ENCODE measurements around the gene SNAI3. TPM values are rescaled to one million over a fixed set of nuclear protein-coding genes. Genes with fewer than 3 reads are reported as not detected.
A peak's percentile ranks its signal among the peaks of the same experiment; 100 is the strongest.

Gene SNAI3
- total RNA-seq, 1 donor from 2014 or later, result 0.53 TPM

DNA sequence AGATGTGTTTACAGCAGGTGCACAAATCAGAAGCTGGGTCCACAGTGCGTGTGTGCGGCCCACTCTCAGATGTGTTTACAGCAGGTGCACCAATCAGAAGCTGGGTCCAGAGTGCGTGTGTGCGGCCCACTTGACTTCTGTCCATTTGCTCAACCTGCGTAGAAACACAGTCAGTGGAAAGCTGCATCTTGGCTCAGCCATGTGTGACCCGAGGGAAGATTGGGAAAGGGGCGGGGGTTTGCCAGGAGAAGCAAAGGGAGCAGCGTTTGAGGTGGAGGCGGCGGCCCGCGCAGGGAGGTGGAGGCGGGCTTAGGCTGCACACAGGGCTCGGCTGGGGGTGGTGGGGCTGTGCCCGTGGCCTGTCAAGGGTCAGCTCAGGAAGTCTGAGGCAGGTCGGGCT lies 24.2 kb upstream of the SNAI3 start:
- DNase-seq (ENCODE audit: low spot score) (no peak), ATAC-seq (no peak)
- intact Hi-C loops (cut with DNase I), result no loop called here

DNA sequence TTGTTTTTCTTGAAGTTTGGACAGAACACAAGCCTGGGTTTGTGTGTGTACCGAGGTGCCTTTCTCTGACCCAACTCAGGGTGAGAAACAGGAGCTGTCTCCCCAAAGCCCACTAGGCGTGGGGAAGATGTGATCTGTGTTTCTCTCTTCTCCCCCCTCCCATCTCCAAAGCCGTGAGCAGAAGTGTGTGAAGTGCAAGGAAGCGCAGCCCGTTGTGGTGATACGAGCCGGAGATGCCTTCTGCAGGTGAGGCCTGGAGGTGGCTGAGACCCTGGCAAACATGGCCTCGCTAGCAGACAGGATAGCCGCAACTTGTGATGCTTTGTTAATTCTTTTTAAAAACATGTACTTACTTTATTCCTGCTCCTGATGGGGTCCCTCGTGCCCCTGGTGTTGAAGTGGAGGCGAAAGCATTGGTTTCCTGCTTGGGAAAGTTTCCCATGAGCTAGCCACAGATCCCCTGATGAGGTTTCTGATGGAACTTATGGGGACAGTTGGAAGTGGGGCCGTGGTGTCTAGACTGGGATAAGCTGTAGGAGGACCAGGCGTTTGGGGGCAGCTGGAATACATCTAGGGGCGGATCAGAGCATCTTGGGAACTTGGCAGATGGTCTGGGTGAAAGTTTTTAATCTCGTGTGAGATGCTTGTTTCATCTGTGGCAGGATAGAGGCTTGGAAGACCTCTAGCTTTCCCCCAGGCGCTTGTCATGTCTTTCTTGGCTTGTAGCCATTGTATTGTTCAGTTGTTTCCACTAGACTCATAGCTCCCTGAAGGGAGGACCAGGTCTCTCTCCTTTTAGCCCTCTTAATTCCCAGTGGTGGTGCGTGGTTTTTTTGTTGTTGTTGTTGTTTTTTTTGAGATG lies 20.9 kb upstream of the SNAI3 start:
- intact Hi-C loops (cut with DNase I), result no loop called here
- no peak for DNase-seq (ENCODE audit: low spot score)

DNA sequence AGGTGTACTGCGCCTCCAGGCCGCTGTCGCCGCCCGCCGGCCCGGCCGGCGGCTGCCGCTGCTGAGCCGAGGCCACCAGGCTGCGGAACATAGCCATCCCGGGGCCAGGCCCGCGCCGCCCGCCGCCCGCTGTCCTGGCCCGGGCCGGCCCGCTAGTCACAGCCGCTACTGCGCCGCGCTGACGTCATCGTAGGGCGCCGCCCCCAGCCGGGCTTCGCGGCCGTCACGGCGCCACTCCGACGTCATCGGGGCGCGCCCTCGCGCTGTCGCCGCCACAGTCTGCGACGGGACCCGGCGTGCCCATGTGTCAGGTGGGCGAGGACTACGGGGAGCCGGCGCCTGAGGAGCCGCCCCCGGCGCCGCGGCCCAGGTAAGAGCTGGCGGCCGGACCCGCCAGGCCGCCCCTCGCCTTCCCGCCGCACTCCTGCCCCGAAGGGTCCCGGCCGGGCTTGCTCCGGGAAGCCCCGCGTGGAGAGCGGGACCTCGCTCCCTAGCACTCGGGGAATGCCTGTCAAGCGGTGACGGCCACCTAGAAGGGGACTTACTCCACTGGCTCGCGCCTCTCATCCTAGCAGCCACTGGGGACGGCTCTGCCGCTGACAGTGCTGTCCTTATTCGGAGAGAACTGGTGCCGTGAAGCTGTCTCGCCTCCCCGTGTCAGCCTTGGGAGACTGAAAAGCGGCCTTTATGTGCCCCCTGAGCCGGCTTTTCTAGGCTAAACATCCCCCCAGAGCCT lies 20.1 kb upstream of the SNAI3 start, which contains the start of the genes CTU2 and RNF166:
TSS of gene CTU2 (plus strand) at position 275 of the 736 bp plus-strand sequence. CDS start at position 303, 28 bp downstream.
TSS of gene RNF166 (minus strand) at position 180 of the 736 bp plus-strand sequence. CDS start at position 97, 83 bp downstream.
- intact Hi-C loops (cut with DNase I), result no loop called here
- DNase-seq (ENCODE audit: low spot score), result peak; percentile 95
- peak; percentile 85 for ATAC-seq

More for the DNA sequence above, 20.9 kb upstream of the SNAI3 start:
- no peak for ATAC-seq

DNA sequence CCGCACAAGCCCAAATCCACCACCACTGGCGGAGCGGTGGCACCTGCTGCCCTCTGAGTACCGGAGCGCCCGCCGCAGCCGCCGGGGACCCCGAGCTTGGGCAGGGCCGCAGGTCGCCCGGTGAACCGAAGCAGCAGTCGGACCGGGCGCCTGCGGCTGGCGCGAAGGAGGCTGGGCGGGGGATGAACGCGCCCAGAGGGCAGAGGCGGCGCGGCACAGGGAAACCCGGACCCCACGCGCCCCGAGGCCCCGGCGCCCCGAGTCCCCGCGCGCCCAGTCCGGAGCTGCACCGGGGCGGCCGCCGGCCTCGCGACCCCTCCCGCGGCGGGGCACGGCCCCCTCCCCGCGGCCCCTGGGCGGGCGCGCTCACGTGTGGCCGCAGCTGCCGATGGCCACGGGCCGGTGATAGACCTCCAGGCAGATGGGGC lies 19.5 kb upstream of the SNAI3 start:
- DNase-seq (ENCODE audit: low spot score) (no peak), ATAC-seq (no peak)
- intact Hi-C loops (cut with DNase I), result no loop called here

DNA sequence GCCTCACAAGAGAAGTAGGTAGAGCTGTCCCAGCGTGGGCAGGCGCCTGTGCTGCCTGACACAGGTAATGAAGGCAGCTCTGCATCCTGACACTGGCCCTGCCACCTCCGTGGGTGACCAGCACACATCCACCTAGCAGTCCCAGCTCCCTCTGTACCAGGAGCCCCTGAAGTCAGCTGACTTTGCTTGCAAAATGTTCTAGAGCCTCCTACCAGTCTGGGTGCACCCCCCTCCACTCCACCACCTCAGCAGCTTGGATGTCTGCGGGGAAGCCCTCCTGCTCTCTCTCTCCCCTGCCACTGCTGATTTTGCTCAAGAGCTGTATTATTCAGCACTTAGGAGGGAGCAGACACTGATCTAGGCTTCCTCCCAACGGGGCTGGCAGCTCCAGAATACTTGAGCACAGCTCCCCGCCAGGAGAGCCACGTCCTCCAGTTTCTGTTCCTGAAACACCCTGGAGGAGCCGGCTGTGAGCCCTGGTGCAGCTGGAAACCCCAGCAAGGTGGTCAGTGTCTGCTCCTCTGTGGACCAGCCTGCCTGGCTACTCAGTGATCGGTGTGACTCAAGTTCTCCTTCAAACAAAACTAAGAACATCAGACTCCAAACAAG lies 18.9 kb upstream of the SNAI3 start:
- intact Hi-C loops (cut with DNase I), result no loop called here
- no peak for ATAC-seq
- DNase-seq (ENCODE audit: low spot score), result no peak

DNA sequence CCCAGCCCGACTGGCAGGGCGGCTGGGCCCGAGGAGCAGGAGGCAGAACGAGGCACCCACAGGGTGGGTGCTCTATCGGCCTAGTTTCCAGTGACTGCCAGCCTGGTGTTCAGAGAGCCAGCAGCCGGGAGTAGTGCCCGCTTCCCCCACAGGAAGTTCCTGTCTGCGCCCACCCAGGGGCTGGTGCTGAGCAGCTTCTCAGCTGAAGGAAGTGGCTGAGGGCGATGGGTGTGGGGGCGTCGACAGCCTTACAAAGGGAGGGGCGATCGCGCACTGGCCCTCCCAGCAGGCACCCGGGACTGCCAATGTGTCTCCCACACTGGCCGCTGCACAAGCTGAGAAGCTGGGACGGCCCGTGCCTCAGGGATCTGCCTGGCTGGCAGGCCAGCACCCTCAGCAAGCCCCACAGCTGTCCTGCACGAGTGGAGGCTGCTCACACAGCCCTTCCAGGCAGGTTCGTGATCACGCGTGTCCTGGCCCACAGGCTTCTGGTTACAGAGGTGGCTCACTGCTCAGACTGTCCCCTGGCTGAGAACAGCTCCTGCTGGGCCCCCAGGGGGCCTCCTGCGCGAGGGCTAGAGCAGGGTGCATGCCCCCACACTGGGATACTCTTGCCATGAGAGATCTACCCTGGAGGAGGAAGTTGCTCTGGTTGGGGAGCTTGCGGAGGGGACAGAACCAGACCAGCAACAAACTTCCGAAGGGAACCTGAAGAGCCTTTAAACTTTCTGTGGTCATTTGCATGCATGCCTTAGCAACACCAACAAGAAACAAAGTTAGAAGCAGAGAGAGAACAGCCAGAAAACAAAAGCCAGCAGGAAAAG lies 17.4 kb upstream of the SNAI3 start:
- intact Hi-C loops (cut with DNase I), result no loop called here
- DNase-seq (ENCODE audit: low spot score) (no peak), ATAC-seq (peak; percentile 25)

DNA sequence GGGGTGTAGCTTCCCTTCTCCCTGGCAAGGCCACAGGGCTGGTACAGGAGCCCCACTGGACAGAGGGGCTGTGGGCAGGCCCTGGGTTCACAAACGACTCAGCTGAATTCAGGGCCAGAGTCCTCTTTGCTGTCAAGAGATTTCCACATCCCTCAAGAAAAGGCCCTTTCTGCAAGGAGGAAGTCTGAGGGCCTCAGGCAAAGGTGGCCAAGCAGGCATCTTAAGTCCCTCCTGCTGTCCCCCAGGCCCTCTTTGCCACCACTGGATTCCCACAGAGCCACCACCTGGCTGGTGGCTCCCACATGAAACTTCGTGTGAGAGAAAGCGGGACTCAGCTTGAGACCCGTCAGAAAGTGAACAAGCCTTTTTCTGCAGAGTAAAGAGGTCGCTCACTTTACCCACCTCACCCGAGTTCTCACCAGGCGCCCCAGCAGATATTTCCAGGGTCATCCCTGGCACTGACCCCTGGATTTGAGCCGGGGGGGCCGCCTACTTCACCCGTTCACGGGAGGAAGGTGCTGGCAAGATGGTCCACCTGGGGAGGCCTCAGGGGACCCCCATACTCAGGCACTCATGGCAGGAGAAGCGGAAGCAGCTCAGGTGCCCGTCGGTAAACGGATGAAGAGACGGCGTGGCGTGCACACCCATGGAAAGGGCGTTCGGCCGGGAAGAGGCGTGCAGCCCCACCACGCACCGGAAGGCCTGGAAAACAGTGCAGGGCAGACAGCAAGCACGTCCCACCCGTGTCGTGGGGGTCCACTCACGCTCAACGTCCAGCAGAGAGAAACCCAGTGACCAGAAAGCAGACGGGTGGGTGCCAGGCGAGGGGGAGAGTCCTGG lies 16.3 kb upstream of the SNAI3 start:
- DNase-seq (ENCODE audit: low spot score), result no peak
- ATAC-seq, result no peak
- intact Hi-C loops (cut with DNase I), result no loop called here

DNA sequence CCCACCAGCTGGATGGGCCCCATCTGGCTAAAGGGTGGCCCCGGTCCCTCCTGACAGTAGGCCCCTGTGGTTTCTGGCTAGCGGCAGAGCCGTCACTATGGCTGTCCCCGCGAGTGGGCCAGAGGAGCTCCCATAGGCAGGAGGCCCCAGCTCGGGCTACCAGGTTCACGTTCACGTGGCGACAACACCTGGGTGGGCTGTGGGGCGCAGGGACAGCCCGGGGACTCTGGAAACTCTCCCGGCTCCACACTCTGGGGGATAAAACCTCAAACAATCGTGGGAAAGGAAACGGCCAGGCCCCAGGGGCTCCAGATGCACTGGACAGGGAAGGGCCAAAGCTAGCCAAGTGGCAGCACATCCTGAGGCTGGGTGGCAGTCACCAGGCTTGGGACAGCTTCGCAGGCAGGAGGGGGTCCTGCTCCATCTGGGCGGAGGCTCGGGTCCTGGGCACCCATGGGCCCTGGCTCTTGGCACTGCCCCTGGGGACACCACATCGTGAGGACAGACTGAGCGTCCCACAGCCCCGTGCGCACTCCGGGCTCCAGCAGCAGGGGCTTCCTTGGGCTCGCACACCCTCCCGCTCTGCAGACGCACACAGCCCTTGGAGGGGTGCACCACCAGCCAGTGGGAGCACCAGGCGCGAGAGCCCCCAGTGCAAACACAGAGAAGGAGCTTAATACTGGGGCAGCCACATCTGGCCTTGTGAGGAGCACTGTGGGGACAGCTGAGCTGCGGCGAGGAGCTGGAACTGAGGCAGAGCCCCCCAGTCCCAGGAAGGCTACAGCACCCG lies 15.5 kb upstream of the SNAI3 start:
- no peak for DNase-seq (ENCODE audit: low spot score)
- intact Hi-C loops (cut with DNase I), result no loop called here
- no peak for ATAC-seq

DNA sequence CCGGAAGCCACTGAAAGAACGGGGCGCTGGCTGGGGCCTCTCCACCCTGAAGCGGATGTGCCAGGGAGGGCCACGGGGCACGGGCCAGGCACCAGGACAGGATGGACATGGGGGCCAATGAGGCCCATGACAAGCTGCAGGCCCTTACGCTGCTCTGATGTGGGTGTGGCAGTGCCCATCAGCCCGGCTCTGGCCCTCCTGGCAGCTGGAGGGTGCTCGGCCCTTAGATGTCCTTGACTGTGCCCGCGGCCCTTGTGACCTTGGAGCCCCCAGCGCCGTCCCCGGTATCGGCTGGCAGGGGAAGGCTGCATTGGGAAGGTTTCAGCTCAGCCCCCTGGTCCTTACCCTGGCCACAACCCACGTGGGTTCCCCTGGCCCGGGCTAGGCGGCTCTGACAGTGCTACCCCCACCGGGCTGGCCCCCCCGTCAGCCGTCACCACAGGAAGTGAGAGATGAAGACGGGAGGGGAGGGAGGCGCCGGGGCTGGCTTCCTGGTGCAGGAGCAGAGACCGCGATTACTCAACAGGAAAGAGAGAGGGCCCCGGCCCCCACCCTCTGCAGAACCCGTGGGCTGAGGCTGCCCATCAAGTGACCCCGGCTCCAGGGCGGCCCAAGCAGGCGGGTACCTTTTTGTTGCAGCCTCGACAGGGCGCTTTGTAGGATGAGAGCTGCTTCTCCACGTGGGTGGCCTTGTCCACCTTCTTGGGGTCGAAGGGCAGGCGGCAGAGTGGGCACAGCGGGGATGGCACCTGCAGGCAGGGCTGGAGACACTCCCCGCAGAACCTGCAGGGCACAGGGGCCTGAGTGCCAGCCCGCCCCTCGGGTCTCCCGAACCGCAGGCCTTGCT lies 14.6 kb upstream of the SNAI3 start:
- peak; percentile 90 for DNase-seq (ENCODE audit: low spot score)
- ATAC-seq, result peak; percentile 75
- intact Hi-C loops (cut with DNase I), result no loop called here

DNA sequence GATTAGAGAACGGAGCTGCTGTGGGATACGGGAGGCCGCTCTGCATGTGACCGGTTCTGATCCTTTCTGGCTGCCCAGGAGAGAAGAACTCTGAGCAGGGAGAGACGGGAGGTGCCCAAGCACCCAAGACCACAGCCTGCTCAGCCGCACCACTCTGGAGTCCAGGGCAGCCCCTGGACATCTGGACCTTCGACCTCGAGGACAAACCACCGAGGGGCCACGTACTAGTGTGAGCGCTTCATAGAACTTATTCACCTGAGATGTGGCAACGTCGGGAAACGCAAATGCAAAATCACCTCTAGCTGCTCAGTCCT lies 14.0 kb upstream of the SNAI3 start:
- ATAC-seq (no peak), DNase-seq (ENCODE audit: low spot score) (no peak)
- intact Hi-C loops (cut with DNase I), result no loop called here

DNA sequence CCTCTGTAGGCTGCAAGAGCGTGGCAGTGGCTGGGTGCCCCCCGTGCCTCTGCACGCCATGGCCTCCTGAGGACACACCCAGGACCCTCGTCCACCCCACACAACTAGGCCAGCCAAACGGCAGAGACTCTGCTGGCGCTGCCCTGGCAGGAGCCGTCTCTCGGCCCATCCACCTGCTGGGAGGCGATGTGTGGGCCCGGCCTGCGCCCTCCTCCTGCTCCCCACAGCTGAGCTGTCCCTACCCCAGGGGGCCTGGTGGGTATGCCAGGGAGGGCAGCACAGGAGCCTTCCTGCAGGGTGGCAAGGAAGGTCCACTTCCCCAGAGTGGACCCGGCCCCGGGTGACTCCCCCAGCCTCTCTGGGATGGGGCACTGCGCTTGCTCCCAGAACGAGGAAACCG lies 12.9 kb upstream of the SNAI3 start:
- ATAC-seq, result no peak
- DNase-seq (ENCODE audit: low spot score), result no peak
- intact Hi-C loops (cut with DNase I), result no loop called here

DNA sequence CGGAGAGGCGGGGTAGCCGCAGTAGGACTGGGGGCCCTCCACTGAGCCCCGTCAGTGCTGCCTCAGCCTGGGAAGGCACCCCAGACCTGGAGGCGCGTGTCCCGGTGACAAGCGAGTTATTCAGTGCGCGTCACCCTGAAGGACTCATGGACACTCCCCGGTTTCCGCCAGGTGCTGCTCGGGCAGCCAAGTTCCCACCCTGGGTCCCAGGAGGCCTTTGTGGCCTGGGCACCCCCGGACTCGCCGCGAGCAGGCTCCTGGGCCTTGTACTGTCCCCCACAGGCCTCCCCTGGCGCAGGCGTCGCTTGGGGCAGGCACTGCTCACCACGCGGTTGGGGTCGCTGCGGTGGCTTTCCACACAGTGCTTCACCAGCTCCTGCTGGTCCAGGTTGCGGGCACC lies 12.3 kb upstream of the SNAI3 start:
- intact Hi-C loops (cut with DNase I), result no loop called here
- DNase-seq (ENCODE audit: low spot score) (no peak), ATAC-seq (no peak)

DNA sequence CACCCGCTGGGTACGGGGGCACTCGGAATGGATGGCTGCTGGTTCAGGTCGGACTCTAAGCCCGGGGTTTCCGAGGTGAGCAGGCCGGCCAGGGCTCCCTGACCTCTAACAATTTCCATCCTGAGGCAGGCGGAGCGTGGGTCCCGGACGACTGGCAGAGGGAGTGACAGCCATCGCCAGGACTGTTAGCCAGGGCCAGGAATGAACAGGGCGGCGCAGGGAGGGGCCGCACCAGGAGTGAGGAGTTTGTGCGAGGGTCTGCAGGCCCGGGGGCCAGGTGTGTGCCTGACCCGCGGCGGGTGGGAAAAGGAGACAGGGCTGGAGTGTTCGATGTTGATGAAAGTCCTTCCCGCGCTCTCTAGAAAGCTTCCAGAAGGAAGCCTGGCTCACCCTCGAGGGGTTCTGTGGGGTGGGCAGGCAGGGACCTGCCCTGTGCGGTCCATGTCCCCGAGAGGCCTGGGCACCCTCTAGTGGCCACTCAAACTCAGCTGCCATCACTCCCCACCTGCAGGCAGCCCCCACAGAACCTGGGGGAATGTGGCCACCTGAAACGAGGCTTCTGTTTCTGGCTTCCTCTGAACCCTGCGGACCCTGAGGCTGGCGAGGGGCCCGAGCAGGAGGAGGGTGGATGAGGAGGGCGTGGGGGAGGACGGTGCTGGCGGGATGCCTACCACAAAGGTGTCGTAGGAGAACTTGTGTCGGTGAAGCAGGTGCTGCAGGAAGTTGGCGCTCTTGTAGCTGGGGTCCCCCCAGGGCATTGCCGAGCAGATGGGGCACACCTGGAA lies 11.7 kb upstream of the SNAI3 start:
- intact Hi-C loops (cut with DNase I), result no loop called here
- no peak for ATAC-seq
- DNase-seq (ENCODE audit: low spot score), result no peak

DNA sequence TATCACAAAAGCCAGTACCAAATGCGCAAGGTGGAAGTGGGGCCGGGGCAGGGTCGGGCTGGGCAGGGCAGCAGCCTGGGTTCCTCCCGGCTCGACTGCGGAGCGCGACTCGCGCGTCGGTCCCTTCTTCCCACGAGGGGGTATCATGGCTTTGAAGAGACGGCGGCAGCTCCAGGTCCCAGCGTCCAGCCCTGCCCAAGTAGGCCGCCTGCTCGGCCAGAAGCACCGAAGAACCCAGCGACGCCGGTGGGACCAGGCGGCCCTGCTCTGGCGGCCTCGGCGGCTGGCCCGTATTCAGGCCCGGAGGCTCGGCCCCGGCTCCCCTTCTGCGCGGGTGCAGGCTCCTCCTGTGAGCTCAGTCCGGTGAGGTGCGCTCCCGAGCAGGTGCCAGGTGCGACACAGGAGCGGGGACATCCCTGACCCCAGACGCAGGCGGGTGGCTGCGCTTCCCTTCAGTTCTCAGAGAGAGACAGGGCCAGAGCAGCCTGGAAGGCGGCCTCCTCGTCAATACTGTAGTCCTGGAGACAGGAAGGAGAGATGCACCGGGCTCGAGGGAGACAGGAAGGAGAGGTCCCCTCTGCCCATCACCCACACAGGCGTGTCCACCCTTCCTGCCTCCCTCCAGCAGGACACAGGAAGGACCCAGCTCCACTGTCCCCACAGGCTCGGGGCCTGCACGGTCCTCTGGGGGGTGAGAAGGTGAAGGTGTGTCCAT lies 11.0 kb upstream of the SNAI3 start:
- no peak for ATAC-seq
- DNase-seq (ENCODE audit: low spot score), result no peak
- intact Hi-C loops (cut with DNase I), result no loop called here

DNA sequence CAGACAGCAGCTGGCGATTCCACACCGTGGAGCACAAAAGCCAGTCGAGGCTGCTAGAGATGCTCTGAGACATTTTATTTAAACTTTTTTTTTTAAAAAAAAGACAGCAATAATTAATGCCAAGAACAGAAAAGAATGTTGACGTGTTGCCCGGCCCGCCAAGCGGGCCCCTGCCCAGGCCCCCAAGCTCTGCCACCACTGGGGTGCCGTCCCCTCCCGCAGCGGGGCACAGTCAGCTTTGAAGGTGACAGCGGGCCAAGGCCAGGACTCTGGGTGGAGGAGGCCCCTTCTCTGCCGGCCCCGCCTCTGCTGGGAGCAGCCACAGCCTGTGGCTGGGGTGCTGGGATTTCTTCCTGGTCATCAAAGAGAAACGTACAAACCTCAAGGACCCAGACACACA lies 10.1 kb upstream of the SNAI3 start:
- DNase-seq (ENCODE audit: low spot score) (no peak), ATAC-seq (no peak)
- intact Hi-C loops (cut with DNase I), result no loop called here
